ENCODE results near the gene FAM98A.

Gene FAM98A

DNA sequence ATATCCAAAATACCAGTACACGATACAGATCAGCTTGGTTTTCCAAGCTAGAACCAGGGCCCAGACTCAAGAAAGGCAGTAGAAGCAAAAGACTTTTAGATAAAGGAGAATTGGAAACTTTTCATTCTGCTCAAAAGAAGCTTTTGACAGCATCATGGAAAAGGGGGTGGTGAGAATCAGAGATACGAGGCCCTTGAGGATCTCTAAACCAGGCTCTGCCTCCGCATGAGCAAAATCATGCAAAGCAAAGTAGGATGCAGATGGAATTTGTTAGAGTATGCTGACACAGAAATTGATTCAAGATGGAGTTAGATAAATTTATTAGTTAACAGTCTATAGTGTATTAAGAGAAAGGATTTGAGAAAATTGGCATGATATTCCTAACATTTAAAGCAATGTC lies 39.8 kb downstream of the FAM98A start:
- FAIRE-seq, result no peak

DNA sequence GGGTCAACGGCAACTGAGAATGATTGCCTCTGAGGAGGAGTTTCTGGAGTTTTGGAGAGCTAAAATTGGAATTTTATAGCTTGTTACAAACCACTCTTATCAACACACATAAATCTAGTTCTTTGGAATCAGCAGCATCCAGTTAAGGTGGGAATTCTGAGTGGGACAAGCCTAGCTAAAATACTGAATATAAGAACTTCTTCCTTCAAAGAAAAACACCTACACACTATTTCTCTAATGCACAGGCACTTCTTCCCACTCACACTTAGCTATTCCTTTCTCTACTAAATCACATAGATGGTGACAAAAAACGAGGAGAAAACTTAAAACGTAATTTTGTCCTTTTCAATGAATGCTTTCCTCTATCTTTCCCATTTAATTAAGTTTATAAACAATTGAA lies 43.4 kb downstream of the FAM98A start:
- no peak for DNase-seq (ENCODE audit: insufficient read length)
- TF ChIP-seq TAF1 (IDR thresholded peaks at IDR 0.05; ENCODE audit: borderline replicate concordance, low read depth, low read length), result no peak
- no peak for TF ChIP-seq POLR2AphosphoS5 (IDR thresholded peaks at IDR 0.05; ENCODE audit: low read depth, low read length)
- no peak for TF ChIP-seq POLR2A (IDR thresholded peaks at IDR 0.05; ENCODE audit: low read depth, low read length)
- FAIRE-seq, result no peak

More for the DNA sequence above, 39.8 kb downstream of the FAM98A start:
- no peak for DNase-seq (ENCODE audit: insufficient read length)
- no peak for TF ChIP-seq TAF1 (IDR thresholded peaks at IDR 0.05; ENCODE audit: borderline replicate concordance, low read depth, low read length)
- no peak for TF ChIP-seq POLR2AphosphoS5 (IDR thresholded peaks at IDR 0.05; ENCODE audit: low read depth, low read length)
- TF ChIP-seq POLR2A (IDR thresholded peaks at IDR 0.05; ENCODE audit: low read depth, low read length), result no peak

DNA sequence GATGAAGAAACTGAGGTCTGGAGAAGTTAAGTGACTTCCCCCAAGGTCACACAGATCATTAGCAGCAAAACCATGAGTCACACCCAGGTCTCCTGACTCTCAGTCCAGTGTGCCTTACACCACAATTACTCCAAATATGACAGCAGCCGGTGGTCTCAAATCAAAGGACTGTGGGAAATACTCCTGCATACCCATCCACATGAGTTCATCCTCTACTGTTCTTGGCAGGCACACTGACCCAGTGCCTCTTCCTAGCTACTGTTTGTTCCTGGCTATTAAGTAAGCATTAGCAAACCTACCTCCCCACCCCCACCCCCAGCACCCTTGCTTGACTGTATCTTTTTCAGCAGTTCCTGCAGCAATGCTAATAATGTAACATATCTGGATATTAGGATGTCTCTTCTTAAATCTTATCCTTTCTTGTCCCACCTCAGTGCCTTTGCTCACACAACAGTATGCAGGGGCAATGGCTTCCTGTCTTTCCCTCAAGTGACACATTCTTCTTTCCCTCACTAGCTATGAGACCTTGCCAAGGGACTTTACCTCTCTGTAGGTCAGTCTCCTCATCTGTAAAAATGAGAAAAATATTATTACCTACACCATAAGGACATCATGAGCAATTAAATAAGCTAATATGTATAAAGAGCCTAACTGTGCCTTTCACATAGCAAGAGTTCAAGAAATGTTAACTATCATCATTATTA lies 46.2 kb downstream of the FAM98A start:
- TF ChIP-seq POLR2AphosphoS5 (IDR thresholded peaks at IDR 0.05; ENCODE audit: low read depth, low read length) (no peak), TAF1 (IDR thresholded peaks at IDR 0.05; ENCODE audit: borderline replicate concordance, low read depth, low read length) (no peak), POLR2A (IDR thresholded peaks at IDR 0.05; ENCODE audit: low read depth, low read length) (no peak)
- FAIRE-seq, result no peak

DNA sequence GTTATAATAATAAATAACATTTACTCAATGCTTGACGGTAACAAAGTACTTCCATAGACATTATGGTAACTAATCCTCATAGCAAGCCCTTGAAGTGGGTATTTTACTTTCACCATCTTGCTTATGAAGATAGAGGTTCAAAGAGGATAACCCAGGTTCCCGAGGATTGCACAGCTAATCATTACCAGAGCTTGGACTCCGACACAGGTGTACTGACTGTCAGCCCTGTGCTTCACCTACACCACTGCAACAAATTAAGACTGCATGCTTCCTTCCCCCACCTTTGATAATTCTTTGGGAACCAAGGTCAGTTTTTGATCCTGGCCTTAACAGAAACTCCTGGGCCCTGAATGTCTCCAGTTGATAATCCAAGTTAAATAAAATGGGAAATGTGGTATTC lies 48.9 kb downstream of the FAM98A start:
- TF ChIP-seq TAF1 (IDR thresholded peaks at IDR 0.05; ENCODE audit: borderline replicate concordance, low read depth, low read length) (no peak), POLR2AphosphoS5 (IDR thresholded peaks at IDR 0.05; ENCODE audit: low read depth, low read length) (no peak), POLR2A (IDR thresholded peaks at IDR 0.05; ENCODE audit: low read depth, low read length) (no peak)
- FAIRE-seq (no peak), DNase-seq (ENCODE audit: insufficient read length) (no peak)

More for the DNA sequence above, 46.2 kb downstream of the FAM98A start:
- DNase-seq (ENCODE audit: insufficient read length), result no peak

DNA sequence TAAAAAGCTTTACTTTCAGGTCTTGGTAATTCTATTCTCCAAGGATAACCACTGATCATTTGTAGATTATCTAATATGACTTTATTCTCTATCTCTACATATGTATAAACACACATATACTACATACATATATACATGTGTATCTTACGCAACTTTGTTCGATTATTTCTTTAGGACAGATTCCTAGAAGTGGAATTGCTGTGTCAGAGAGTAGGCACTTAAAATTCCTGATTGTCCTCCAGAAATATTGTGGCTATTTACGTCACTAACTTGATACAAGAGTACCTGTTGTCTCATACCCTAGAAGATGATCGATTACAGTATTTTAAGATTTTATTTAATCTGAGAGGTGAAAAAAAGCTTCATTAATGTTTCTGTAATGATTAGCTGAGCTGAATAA lies 57.9 kb downstream of the FAM98A start:
- TF ChIP-seq TAF1 (IDR thresholded peaks at IDR 0.05; ENCODE audit: borderline replicate concordance, low read depth, low read length), result no peak
- TF ChIP-seq POLR2AphosphoS5 (IDR thresholded peaks at IDR 0.05; ENCODE audit: low read depth, low read length), result no peak
- TF ChIP-seq POLR2A (IDR thresholded peaks at IDR 0.05; ENCODE audit: low read depth, low read length), result no peak
- peak; percentile 9 for FAIRE-seq

DNA sequence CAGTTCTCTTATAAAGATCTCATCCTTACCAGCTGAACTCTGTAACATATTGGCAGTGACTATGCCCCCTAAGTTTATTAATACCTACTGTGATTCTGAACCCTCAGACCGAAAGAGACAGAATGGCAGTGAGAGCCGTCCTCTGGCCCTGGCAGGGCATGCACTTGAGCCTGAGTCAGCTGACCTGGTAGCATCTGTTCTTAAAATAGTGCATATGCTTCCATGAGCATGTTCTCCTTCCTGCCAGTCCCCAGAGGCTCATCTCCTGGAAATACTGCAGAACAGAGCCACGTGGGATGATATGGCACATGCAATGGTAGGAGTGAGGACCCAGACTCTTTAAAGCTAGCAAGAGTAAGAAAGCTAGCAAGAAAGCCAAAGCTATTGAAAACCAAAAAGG lies 63.7 kb downstream of the FAM98A start:
- DNase-seq (ENCODE audit: insufficient read length) (no peak), FAIRE-seq (no peak)

More for the DNA sequence above, 57.9 kb downstream of the FAM98A start:
- DNase-seq (ENCODE audit: insufficient read length), result no peak

More for the DNA sequence above, 63.7 kb downstream of the FAM98A start:
- no peak for TF ChIP-seq TAF1 (IDR thresholded peaks at IDR 0.05; ENCODE audit: borderline replicate concordance, low read depth, low read length)
- no peak for TF ChIP-seq POLR2AphosphoS5 (IDR thresholded peaks at IDR 0.05; ENCODE audit: low read depth, low read length)
- no peak for TF ChIP-seq POLR2A (IDR thresholded peaks at IDR 0.05; ENCODE audit: low read depth, low read length)
